GM12891 (cell line): ENCODE measurements around the gene TRIM37.

Experiments used
- PAX5 ChIP-seq: IDR thresholded peaks from 2 replicates; pipeline ENCODE4 v1.6.1; 2011; ENCODE audit warnings: low read length, moderate library complexity, mild to moderate bottlenecking; ENCODE audit not compliant: insufficient read depth, severe bottlenecking
- POLR2A ChIP-seq: IDR thresholded peaks from 2 replicates; pipeline ENCODE4 v1.6.1; 2011; ENCODE audit warnings: low read depth, low read length, control low read depth
- POLR2AphosphoS5 ChIP-seq: IDR thresholded peaks from 2 replicates; pipeline ENCODE4 v1.6.1; 2011; ENCODE audit warnings: low read depth, low read length, control low read depth
- POU2F2 ChIP-seq: IDR thresholded peaks from 2 replicates; pipeline ENCODE4 v1.6.1; 2011; ENCODE audit warnings: low read depth, mild to moderate bottlenecking, control low read depth, low read length, moderate library complexity
- SPI1 ChIP-seq: IDR thresholded peaks from 2 replicates; pipeline ENCODE4 v1.6.1; 2011; ENCODE audit warnings: low read depth, low read length, control low read depth
- TAF1 ChIP-seq: IDR thresholded peaks from 2 replicates; pipeline ENCODE4 v1.6.1; 2011; ENCODE audit warnings: low read depth, low read length, control low read depth

DNA sequence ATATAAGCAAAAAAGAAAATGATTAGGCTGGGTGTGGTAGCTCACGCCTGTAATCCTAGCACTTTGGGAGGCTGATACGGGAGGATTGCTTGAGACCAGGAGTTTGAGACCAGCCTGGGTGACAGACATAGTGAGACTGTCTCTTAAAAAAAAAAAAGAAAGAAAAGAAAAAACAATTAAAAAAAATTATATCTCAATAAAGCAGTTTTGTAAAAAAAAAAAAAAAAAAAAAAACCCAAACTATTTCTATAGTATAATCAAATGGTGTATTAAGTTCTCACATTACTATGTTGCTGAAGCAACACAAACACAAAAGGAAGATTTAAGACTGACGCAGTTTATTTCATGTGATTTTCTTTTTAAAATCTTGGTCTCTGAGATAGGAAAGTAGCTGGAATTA, 140.5 kb downstream of the TRIM37 start:
- no peak for TF ChIP-seq POLR2A
- TF ChIP-seq PAX5 = no peak
- TF ChIP-seq TAF1 = no peak
- no peak for TF ChIP-seq POLR2AphosphoS5
- no peak for TF ChIP-seq SPI1
- no peak for TF ChIP-seq POU2F2
